Heart right ventricle (tissue), 16 donors: ENCODE measurements around the gene GORASP2. TPM values are rescaled to one million over a fixed set of nuclear protein-coding genes. Genes with fewer than 3 reads are reported as not detected.

Source experiments
- ATAC-seq, 8 donors: fragments of 200-7000 bp; cut with Tn5 transposase; one replicate each; pipeline ENCODE4 v1.9.1; 2020; ENCODE audit warnings: mild to moderate bottlenecking in 8 of 8, moderate library complexity in 8 of 8, moderate number of reproducible peaks in 1 of 8
- DNase-seq, 2 donors: peaks; one replicate each; pipeline ENCODE4 v3.0.0-alpha.2; 2020
- H3K27ac ChIP-seq, 10 donors: fragments of 200-600 bp; sonication (generic) in 2 of 10; one replicate each; pipeline versions ENCODE4 v1.5.0 to v1.8.0; 2020 to 2022; ENCODE audit warnings: mild to moderate bottlenecking in 3 of 10
- H3K27me3 ChIP-seq, 7 donors: fragments of 200-600 bp; one replicate each; pipeline ENCODE4 v1.8.0; 2021 to 2022; ENCODE audit warnings: mild to moderate bottlenecking in 2 of 7
- H3K36me3 ChIP-seq, 9 donors: fragments of 200-600 bp; sonication (generic) in 1 of 9; one replicate each; pipeline versions ENCODE4 v1.5.0 to v1.8.0; 2020 to 2022; ENCODE audit warnings: mild to moderate bottlenecking in 2 of 9
- H3K4me1 ChIP-seq, 9 donors: fragments of 200-600 bp; sonication (generic) in 1 of 9; one replicate each; pipeline versions ENCODE4 v1.5.0 to v1.8.0; 2020 to 2022; ENCODE audit warnings: mild to moderate bottlenecking in 4 of 9
- H3K4me3 ChIP-seq, 10 donors: fragments of 200-600 bp; sonication (generic) in 2 of 10; one replicate each; pipeline versions ENCODE4 v1.5.0 to v1.8.0; 2020 to 2022; ENCODE audit warnings: mild to moderate bottlenecking in 7 of 10, moderate library complexity in 2 of 10
- H3K9me3 ChIP-seq, 11 donors: fragments of 200-600 bp in 10 of 11; sonication (generic) in 2 of 11; one replicate each; pipeline versions ENCODE4 v1.5.0 to v1.8.0; 2013 to 2022; ENCODE audit warnings: mild to moderate bottlenecking in 2 of 11, control low read depth in 1 of 11, moderate library complexity in 1 of 11
- WGBS, 2 donors: extraction: QIAGEN DNeasy Blood & Tissue Kit; methylation state at CpG; one replicate each; pipeline ENCODE4 v1.1.7; 2013; ENCODE audit warnings: inconsistent platforms in 1 of 2; 5-methylcytosine and 5-hydroxymethylcytosine counted together
- intact Hi-C, 10 donors: fragments of 100-400 bp; cut with DNase I; formaldehyde crosslinking; loops; one replicate each; pipeline versions ENCODE4 v1.11.1 to v1.14.2; 2022
- polyA plus RNA-seq, 2 donors: library from polyadenylated mRNA; stranded (reverse); fragments of 200-250 nt; gene quantifications; one replicate each; pipeline ENCODE4 v1.2.3, GENCODE V29; 2013
- total RNA-seq, 10 donors: library from RNA; stranded (reverse); fragmentation: NEBNext Ultra II Directional in 3 of 10; extraction: Animal tissue kit (Norgen Biotek cat#: 25700) in 3 of 10; gene quantifications; one replicate each; pipeline versions ENCODE4 v1.2.1 to v1.2.4, GENCODE V29; 2021 to 2023
- TF ChIP-seq, protein P1 (sequence below), 9 donors: fragments of 200-600 bp; sonication (generic) in 2 of 9; IDR thresholded peaks; one replicate each; pipeline versions ENCODE4 v1.5.0 to v1.8.0; 2021 to 2022; ENCODE audit warnings: antibody characterized with exemption in 9 of 9, mild to moderate bottlenecking in 5 of 9, moderate library complexity in 1 of 9
- donor health status: Arrhythmogenic right ventricular cardiomyopathy.
- donor health status: ischemic (EF 13 %, LVEDD 7.1; RV severe dilation, severe dysfunction).
- donor health status: healthy with polysubstance abuse.
- donor health status: DM: no; HTN: yes; CAD: no.
- donor health status: DM: no; HTN: no; CAD: no.
- donor health status: ischemic (EF 25% LVEDD 6.9; RV normal size, moderate dysfunction).
- donor health status: ischemic (EF 25% LVEDD 5.7; RV mildly dilated, moderate dysfunction).
- donor health status: healthy.
- donor health status: DM: yes; HTN: yes; CAD: no.
- donor health status: Ischemic cardiomyopathy.
- donor health status: ischemic (EF 35%, LVEDD 5.7; RV mildly dilated, moderate dysfunction).
- donor health status: nonischemic (EF 11% LVEDD 7.7; RV severe dilation, severe dysfunction).
- donor health status: DM: yes; HTN: yes; CAD: no.
- donor health status: PGD.
- donor health status: ischemic (EF 29% LVEDD 5.4; RV normal size, mild dysfunction).
- donor health status: nonischemic (EF 23%, LVEDD 6.1; RV moderate dilation, normal function).

GORASP2 gene
- total and polyA plus RNA-seq, 12 donors, result 15.4 to 74.1 (median 61.5) TPM

DNA sequence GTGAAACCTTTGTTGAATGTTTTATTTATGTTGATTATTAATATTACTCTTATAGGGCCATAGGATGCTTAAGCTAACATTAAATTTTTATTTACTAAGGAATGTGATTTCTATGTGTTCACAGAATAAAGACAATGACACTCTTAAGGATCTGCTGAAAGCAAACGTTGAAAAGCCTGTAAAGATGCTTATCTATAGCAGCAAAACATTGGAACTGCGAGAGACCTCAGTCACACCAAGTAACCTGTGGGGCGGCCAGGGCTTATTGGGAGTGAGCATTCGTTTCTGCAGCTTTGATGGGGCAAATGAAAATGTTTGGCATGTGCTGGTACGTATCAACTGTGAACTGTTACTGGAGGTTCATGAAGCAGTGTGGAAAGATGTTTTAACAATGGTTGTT lies 20.4 kb downstream of the GORASP2 start:
- peaks cover 0 to 16% (median 0%) of the 10 kb centered on the region in 9 donors for H3K4me1 ChIP-seq
- H3K27ac ChIP-seq, result no peak overlapping the region
- H3K4me3 ChIP-seq, result no peak overlapping the region
- intact Hi-C loops, result no loop called here
- H3K27me3 ChIP-seq, result no peaks in the 10 kb centered on the region
- H3K9me3 ChIP-seq, result no peaks in the 10 kb centered on the region
- TF ChIP-seq, protein P1, sequence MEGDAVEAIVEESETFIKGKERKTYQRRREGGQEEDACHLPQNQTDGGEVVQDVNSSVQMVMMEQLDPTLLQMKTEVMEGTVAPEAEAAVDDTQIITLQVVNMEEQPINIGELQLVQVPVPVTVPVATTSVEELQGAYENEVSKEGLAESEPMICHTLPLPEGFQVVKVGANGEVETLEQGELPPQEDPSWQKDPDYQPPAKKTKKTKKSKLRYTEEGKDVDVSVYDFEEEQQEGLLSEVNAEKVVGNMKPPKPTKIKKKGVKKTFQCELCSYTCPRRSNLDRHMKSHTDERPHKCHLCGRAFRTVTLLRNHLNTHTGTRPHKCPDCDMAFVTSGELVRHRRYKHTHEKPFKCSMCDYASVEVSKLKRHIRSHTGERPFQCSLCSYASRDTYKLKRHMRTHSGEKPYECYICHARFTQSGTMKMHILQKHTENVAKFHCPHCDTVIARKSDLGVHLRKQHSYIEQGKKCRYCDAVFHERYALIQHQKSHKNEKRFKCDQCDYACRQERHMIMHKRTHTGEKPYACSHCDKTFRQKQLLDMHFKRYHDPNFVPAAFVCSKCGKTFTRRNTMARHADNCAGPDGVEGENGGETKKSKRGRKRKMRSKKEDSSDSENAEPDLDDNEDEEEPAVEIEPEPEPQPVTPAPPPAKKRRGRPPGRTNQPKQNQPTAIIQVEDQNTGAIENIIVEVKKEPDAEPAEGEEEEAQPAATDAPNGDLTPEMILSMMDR (IDR thresholded peaks at IDR 0.05), result no peak
- WGBS, 2 donors, result 79% methylated on average over 5 of the region's 5 CpGs
- H3K36me3 ChIP-seq, result peaks cover 0 to 67% (median 54%) of the 10 kb centered on the region in 9 donors
- ATAC-seq (no peak), DNase-seq (no peak)

DNA sequence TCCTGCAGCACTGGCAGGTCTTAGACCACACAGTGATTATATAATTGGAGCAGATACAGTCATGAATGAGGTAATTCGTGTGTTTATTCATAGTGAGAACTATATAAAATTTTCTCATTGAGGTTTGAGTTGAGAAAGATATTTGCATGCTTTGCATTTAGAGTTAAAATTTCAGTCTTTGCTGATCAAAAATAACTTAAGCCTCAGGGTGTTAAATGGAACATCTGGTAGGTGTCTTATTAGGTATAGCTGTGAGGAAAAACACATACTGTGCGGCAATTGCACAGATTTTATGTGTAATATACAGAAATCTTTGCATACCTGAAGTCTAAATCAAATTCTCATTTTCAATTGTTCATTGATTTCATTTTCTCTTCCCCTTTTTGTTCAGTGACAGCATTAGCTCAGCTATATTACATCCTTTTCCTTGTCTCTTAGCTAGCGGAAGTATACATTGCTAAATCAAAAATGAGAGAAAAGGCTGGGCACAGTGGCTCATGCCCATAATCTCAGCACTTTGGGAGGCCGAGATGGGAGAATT lies 21.2 kb downstream of the GORASP2 start:
- Histone ChIP-seq H3K4me1 (peaks cover 0 to 16% (median 0%) of the 10 kb centered on the region in 9 donors), H3K36me3 (peaks cover 0 to 76% (median 62%) of the 10 kb centered on the region in 9 donors), H3K4me3 (no peak overlapping the region), H3K9me3 (no peaks in the 10 kb centered on the region), H3K27ac (no peak overlapping the region), H3K27me3 (no peaks in the 10 kb centered on the region)
- intact Hi-C loops, result no loop called here
- ATAC-seq (no peak), DNase-seq (no peak)
- TF ChIP-seq, protein P1 (IDR thresholded peaks at IDR 0.05), result no peak
- 93 to 94% methylated on average over 4 of the region's 4 CpGs for WGBS, 2 donors

DNA sequence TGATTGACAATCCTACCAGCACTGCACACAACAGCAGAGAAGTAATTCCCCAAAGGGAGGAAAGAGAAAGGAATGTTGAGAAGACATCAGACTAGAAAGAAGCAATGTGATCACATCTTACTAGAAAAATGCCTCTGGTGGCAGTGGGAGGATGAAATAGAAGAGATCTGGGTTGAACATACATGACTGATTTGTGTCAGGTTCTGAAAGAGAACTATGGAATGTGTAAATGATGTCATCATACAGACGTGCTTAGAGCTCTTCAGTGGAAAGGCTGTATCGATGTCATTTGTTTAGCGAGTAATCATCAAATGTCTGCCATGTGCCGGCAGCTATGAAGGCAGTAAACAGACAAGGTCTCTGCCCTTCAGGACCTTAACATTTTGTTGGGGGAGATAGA lies 24.9 kb downstream of the GORASP2 start:
- Histone ChIP-seq H3K4me3 (no peak overlapping the region), H3K27me3 (no peaks in the 10 kb centered on the region), H3K4me1 (peaks cover 0 to 16% (median 0%) of the 10 kb centered on the region in 9 donors), H3K27ac (no peak overlapping the region), H3K9me3 (no peaks in the 10 kb centered on the region), H3K36me3 (peaks cover 0 to 100% (median 79%) of the 10 kb centered on the region in 9 donors)
- WGBS, 2 donors, result 62 to 73% methylated on average over 4 of the region's 4 CpGs
- intact Hi-C loops, result no loop called here
- no peak for ATAC-seq
- DNase-seq, result no peak
- TF ChIP-seq, protein P1 (IDR thresholded peaks at IDR 0.05), result no peak

DNA sequence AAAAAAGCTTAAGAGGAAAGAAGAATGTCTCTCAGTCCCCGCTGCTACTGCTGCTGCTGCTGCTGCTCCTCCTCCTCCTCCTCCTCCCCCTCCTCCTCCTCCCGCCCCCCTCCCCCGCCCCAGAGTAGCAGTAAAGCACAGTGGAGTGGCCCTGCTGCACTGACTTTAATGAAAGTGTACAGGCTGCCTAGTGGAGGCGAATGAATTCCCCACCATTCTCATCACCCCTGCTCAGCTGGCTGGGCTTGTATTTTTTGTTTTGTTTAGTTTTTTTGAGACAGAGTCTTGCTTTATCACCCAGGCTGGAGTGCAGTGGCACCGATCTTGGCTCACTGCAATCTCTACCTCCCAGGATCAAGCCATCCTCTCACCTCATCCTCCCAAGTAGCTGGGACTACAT lies 34.3 kb downstream of the GORASP2 start:
- no peak for ATAC-seq
- Histone ChIP-seq H3K36me3 (peaks cover 0 to 100% (median 59%) of the 10 kb centered on the region in 9 donors), H3K4me3 (no peak overlapping the region), H3K27me3 (no peaks in the 10 kb centered on the region), H3K9me3 (no peaks in the 10 kb centered on the region), H3K27ac (no peak overlapping the region), H3K4me1 (peaks cover 0 to 6% (median 0%) of the 10 kb centered on the region in 9 donors)
- DNase-seq, result no peak
- TF ChIP-seq, protein P1 (IDR thresholded peaks at IDR 0.05), result no peak
- WGBS, 2 donors, result 75 to 84% methylated on average over 5 of the region's 5 CpGs
- intact Hi-C loops, result loop anchor here in 1 of 10 donors (5.0 kb wide), 1 partner anchor 184 kb away; no protein-coding TSS in a partner anchor
